ENCODE results near the gene GTPBP6. TPM values are rescaled to one million over a fixed set of nuclear protein-coding genes. Genes with fewer than 3 reads are reported as not detected.
A peak's percentile ranks its signal among the peaks of the same experiment; 100 is the strongest.

GTPBP6 gene
- total RNA-seq, 2 experiments from 2014 or later: 54.5 to 60.2 TPM

DNA sequence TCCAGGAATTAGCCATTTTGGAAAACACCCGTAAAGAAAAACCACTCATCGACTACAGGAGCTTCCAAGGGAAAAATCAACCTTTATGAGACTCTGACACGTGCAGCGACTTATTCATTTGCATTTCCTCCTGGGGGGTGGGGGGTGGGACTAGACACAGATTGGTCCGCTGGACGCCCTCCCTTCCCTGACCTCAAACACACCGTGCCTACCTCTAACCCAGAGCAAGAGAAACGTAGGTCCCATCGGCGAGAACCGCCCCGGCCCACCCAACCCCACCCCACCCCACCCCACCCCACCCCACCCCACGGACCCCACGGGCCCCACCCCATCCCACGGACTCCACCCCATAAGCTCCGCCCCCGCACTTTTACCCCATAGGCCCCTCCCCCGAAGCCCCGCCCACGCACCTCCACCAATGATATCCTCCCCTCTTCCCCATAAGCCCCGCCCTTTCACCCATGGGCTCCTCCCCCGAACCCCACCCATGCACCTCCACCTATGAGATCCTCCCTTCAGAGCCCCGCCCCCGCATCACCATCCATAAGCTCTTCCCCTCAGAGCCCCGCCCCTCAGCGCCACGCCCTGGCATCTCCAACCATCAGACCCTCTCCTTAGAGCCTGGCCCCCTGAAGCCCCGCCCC is 1.1 kb downstream of the GTPBP6 start:
- Mint-ChIP-seq H3K36me3 (ENCODE audit: low read depth) (peaks cover 13% of the 10 kb centered on the region), H3K27ac (peak overlapping the region; percentile 99), H3K4me1 (peaks cover 13% of the 10 kb centered on the region), H3K9me3 (ENCODE audit: low read depth) (no peaks in the 10 kb centered on the region), H3K27me3 (no peaks in the 10 kb centered on the region), H3K4me3 (peak overlapping the region; percentile 88)
- ATAC-seq (no peak), DNase-seq (peak; percentile 99)
- ChIA-PET POLR2A (no interaction called here), CTCF (no interaction called here)
- intact Hi-C loops (cut with DNase I, micrococcal nuclease): loop anchor here (1.0 to 2.0 kb wide), 4 partner anchors 21 to 1075 kb away; partner anchors contain the start of gene SLC25A6 (in 1 of the 2)

- ChIA-PET CTCF (no interaction called here), POLR2A (no interaction called here)
- intact Hi-C loops (cut with DNase I, micrococcal nuclease): loop anchor here in 1 of 2 experiments (2.0 kb wide), 1 partner anchor 22 kb away; no protein-coding TSS in a partner anchor
- DNase-seq (no peak), ATAC-seq (no peak)
- Mint-ChIP-seq H3K4me3 (peak overlapping the region; percentile 45), H3K27ac (no peak overlapping the region), H3K9me3 (ENCODE audit: low read depth) (no peaks in the 10 kb centered on the region), H3K36me3 (ENCODE audit: low read depth) (peaks cover 20% of the 10 kb centered on the region), H3K4me1 (peaks cover 13% of the 10 kb centered on the region), H3K27me3 (no peaks in the 10 kb centered on the region)
Measured at GRCh38 chrX:316351-317325, 2.0 kb downstream of the GTPBP6 start.

DNA sequence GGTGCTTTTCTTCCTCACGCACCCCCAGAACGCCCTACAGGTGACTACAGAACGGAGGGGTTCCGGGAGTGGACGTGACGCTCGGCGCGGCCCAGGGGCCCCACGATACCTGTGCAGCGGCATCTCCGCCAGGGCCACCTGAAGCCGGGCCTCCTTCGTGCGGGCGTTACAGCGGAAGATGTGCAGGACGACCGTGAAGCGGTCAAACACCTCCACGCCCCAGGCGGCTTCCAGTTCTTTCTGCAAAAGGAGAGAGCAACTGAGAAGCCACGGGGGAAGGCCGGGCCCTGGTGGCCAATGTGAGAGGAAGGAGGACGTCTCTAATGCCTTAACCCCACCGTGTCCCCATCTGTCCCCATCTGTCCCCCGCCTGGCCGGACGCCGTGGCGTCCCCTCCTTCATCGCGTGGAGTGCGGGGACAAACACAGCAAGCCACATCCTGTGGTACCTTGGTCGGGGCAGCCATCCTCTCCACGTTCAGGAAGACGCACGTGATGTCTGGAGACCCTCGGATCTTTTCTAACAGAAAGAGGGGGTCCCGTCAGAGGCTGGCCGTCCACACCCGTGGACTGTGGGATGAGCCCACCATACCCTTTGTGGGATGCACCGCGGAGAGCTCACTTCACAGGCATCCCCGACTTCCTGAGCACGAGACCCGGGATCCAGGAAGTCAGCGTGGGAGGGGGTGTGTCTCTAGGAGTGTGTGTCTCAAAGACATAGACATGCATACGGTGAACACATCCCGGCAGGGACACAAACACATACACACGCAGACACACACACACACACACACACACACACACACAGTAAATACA is 3.6 kb downstream of the GTPBP6 start:
- peak; percentile 4 for DNase-seq
- intact Hi-C loops (cut with DNase I, micrococcal nuclease): no loop called here
- Mint-ChIP-seq H3K36me3 (ENCODE audit: low read depth) (peaks cover 18% of the 10 kb centered on the region), H3K27me3 (no peaks in the 10 kb centered on the region), H3K4me3 (no peak overlapping the region), H3K27ac (no peak overlapping the region), H3K4me1 (peaks cover 8% of the 10 kb centered on the region), H3K9me3 (ENCODE audit: low read depth) (no peaks in the 10 kb centered on the region)
- CTCF ChIA-PET: no interaction called here
- no peak for ATAC-seq
- POLR2A ChIA-PET: no interaction called here

GRCh38 chrX:314049-314448 is 4.5 kb downstream of the GTPBP6 start:
- CTCF ChIA-PET: no interaction called here
- H3K4me1 Mint-ChIP-seq: peaks cover 8% of the 10 kb centered on the region
- H3K27ac Mint-ChIP-seq: no peak overlapping the region
- H3K4me3 Mint-ChIP-seq: no peak overlapping the region
- peaks cover 18% of the 10 kb centered on the region for H3K36me3 Mint-ChIP-seq (ENCODE audit: low read depth)
- POLR2A ChIA-PET: no interaction called here
- no peaks in the 10 kb centered on the region for H3K9me3 Mint-ChIP-seq (ENCODE audit: low read depth)
- DNase-seq: no peak
- intact Hi-C loops (cut with DNase I, micrococcal nuclease): no loop called here
- no peak for ATAC-seq
- H3K27me3 Mint-ChIP-seq: no peaks in the 10 kb centered on the region

DNA sequence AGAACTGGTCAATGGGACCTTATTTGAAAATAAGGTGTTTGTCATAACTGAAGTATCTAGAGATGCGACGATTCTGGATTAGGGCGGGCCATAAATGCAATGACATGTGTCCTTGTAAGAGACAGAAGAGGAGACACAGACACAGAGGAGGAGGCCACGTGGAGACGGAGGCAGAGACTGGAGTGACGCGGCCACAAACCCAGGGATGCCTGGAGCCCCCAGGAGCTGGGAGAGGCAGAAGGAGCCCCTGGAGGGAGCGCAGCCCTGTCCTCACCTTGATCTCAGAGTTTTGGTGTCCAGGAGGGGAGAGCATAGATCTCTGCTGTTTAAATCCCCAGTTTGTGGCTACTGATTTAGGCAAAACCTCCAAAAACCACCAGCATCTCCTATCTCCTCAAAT is 5.0 kb downstream of the GTPBP6 start:
- Mint-ChIP-seq H3K27ac (no peak overlapping the region), H3K4me1 (peaks cover 8% of the 10 kb centered on the region), H3K36me3 (ENCODE audit: low read depth) (peaks cover 18% of the 10 kb centered on the region), H3K4me3 (no peak overlapping the region), H3K9me3 (ENCODE audit: low read depth) (no peaks in the 10 kb centered on the region), H3K27me3 (no peaks in the 10 kb centered on the region)
- ChIA-PET CTCF (no interaction called here), POLR2A (no interaction called here)
- intact Hi-C loops (cut with DNase I, micrococcal nuclease): no loop called here
- DNase-seq (no peak), ATAC-seq (no peak)

DNA sequence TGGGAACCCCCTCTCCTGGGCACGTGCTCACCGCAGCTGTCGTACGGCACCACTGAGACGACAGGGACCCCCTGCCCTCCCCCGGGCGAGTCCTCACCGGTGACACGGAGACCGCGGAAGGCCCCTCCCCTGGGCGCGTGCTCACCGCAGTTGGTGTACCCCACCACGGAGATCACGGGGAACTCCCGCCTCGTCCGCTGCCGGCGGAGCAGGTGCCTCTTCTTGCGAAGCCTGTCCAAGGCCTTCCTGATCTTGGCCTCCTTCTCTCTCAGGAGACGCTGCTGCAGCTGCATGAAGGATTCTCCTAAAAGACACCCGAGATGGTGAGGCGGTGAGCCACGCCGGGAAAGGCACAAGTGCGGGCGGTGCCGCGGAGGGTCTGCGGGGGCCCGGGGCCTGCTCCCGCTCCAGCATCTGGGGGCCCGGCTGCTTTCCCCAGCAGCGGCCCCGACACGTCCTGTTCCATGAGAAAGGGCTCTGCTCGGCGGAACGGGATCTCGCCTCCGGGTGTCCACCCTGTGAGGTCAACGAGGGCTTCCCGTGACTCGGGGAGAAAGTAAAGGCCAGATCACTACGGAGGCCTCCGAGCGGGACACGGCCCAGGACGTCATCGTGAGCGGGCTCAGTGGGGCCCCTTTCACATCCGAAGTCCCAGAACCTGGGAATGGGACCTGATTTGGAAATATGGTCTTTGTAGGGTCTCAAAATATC is 5.8 kb downstream of the GTPBP6 start:
- ChIA-PET CTCF (no interaction called here), POLR2A (no interaction called here)
- Mint-ChIP-seq H3K4me1 (peaks cover 4% of the 10 kb centered on the region), H3K36me3 (ENCODE audit: low read depth) (peaks cover 23% of the 10 kb centered on the region), H3K27ac (no peak overlapping the region), H3K4me3 (no peak overlapping the region), H3K9me3 (ENCODE audit: low read depth) (no peaks in the 10 kb centered on the region), H3K27me3 (no peaks in the 10 kb centered on the region)
- intact Hi-C loops (cut with DNase I, micrococcal nuclease): no loop called here
- ATAC-seq: no peak
- no peak for DNase-seq

DNA sequence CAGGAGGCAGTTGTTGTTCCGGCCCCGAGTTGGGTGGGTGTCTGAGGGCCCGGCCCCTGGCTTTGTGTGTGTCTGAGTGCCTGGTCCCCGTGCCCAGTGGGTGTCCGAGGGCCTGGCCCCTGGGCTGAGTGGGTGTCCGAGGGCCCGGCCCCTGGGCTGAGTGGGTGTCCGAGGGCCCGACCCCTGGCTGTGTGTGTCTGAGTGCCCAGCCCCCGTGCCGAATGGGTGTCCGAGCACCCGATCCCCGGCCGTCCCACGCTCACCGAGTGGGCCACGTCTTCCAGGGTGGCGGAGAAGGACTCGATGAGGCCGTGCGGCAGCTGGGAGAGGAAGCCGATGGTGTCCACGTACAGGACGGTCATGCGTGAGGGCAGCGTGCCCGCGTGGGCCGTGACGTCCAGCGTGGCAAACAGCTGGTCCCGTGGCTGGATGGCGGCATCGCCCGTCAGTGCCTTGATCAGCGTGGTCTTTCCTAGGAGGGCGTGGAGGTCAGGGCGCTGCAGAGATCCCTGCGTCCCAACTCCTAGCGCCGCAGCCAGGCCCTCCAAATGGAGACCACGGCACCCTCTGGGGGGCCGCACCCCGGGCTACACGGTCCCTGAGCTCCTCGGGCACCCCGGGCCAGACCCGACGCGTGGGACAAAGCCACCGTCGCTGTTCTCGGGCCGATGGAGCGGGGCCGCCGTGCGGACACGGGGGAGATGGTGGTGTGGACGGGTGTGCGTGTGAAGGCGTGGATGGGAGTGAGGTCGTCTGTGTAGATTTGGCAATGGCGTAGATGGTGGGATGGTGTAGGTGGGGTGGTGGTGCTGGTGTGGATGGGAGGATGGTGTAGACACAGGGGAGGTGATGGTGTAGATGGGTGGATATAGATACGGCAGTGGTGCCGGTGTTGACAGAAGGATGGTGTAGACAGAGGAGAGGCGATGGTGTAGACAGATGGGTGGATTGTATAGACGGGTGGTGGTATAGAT is 7.2 kb downstream of the GTPBP6 start:
- peak; percentile 3 for DNase-seq
- H3K36me3 Mint-ChIP-seq (ENCODE audit: low read depth): peaks cover 26% of the 10 kb centered on the region
- H3K27me3 Mint-ChIP-seq: no peaks in the 10 kb centered on the region
- H3K4me3 Mint-ChIP-seq: no peak overlapping the region
- no peak overlapping the region for H3K27ac Mint-ChIP-seq
- intact Hi-C loops (cut with DNase I, micrococcal nuclease): no loop called here
- H3K9me3 Mint-ChIP-seq (ENCODE audit: low read depth): no peaks in the 10 kb centered on the region
- ChIA-PET CTCF (no interaction called here), POLR2A (no interaction called here)
- H3K4me1 Mint-ChIP-seq: no peaks in the 10 kb centered on the region
- ATAC-seq: no peak

DNA sequence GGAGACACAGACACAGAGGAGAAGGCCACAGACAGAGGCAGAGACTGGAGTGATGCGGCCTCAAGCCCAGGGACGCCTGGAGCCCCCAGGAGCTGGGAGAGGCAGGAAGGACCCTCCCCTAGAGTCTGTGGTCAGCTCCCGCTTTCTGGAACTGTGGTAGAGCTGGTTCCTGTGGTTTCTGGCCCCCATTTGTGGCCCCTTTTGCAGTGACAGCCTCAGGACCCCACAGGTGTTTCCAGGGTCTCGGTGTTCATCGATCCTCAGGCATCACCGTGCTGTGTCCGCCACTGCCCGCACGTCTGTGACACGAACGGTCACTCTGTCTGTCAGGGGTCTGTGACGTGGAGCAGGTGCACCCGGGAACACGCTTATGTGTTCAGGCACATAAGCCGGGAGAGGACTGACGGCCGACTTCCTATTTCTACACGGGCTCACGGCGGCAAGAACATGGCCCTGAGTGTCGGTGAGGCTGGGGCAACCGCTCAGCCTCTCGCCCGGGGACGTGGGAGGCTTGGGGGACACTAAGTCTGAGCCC is 7.9 kb downstream of the GTPBP6 start:
- H3K4me1 Mint-ChIP-seq: no peaks in the 10 kb centered on the region
- ChIA-PET CTCF (no interaction called here), POLR2A (no interaction called here)
- H3K36me3 Mint-ChIP-seq (ENCODE audit: low read depth): peaks cover 32% of the 10 kb centered on the region
- ATAC-seq: no peak
- H3K27ac Mint-ChIP-seq: no peak overlapping the region
- DNase-seq: peak; percentile 3
- H3K27me3 Mint-ChIP-seq: no peaks in the 10 kb centered on the region
- intact Hi-C loops (cut with DNase I, micrococcal nuclease): no loop called here
- no peaks in the 10 kb centered on the region for H3K9me3 Mint-ChIP-seq (ENCODE audit: low read depth)
- H3K4me3 Mint-ChIP-seq: no peak overlapping the region

GRCh38 chrX:308821-309520 is 9.6 kb downstream of the GTPBP6 start:
- ChIA-PET POLR2A (no interaction called here), CTCF (no interaction called here)
- Mint-ChIP-seq H3K4me1 (no peaks in the 10 kb centered on the region), H3K27ac (no peak overlapping the region), H3K4me3 (no peak overlapping the region), H3K27me3 (no peaks in the 10 kb centered on the region), H3K36me3 (ENCODE audit: low read depth) (peaks cover 42% of the 10 kb centered on the region), H3K9me3 (ENCODE audit: low read depth) (no peaks in the 10 kb centered on the region)
- no peak for ATAC-seq
- DNase-seq: peak; percentile 3
- intact Hi-C loops (cut with DNase I, micrococcal nuclease): no loop called here

All from activated CD4-positive, alpha-beta T cell treated with anti-CD3 and anti-CD28 coated beads for 36 hours (primary cell).